Fibroblast of lung (primary cell): ENCODE measurements around the gene TMEM42.
"Not testable (repeated sequence)": the region's sequence is repeated elsewhere in the genome, so short reads cannot be mapped to it uniquely, and the experiment has no call there.

Experiments used
- CTCF ChIP-seq, 2 donors: IDR thresholded peaks in 1 of 2; conservative IDR thresholded peaks in 1 of 2; 1 replicate in 1 of 2; 2 replicates in 1 of 2; pipeline ENCODE4 v1.5.1; 2011 to 2012; ENCODE audit warnings: low read length in 2 of 2, control low read depth in 1 of 2, inconsistent platforms in 1 of 2, low read depth in 1 of 2, mild to moderate bottlenecking in 1 of 2
- EZH2 ChIP-seq: IDR thresholded peaks from 2 replicates; pipeline ENCODE4 v1.5.1; 2012; ENCODE audit warnings: low read length, control low read depth, mild to moderate bottlenecking; ENCODE audit errors: missing control alignments

GRCh38 chr3:44816334-44816733 lies 45.4 kb upstream of the TMEM42 start:
- TF ChIP-seq CTCF (conservative IDR thresholded peaks at IDR 0.05 in 1 of 2, IDR thresholded peaks at IDR 0.05 in 1 of 2; ENCODE audit: low read depth in 1 of 2, low read length in 2 of 2); EZH2: not testable (repeated sequence)
